ENCODE data around the gene PLXDC1.
"Not testable (repeated sequence)": the region's sequence is repeated elsewhere in the genome, so short reads cannot be mapped to it uniquely, and the experiment has no call there.

GRCh38 chr17:39121919-39122318 is 29.5 kb downstream of the PLXDC1 start:
- not testable (repeated sequence) for TF ChIP-seq TAF1, POLR2A (IDR thresholded peaks at IDR 0.05; ENCODE audit: low read depth, low read length)

Measured in GM12891 (cell line).